Measurements from ENCODE around the gene SYTL3. TPM values are rescaled to one million over a fixed set of nuclear protein-coding genes. Genes with fewer than 3 reads are reported as not detected.

The SYTL3 gene
- polyA plus RNA-seq, 1 of the 3 experiments (the other 2 are of a cell fraction): 2.3 TPM

DNA sequence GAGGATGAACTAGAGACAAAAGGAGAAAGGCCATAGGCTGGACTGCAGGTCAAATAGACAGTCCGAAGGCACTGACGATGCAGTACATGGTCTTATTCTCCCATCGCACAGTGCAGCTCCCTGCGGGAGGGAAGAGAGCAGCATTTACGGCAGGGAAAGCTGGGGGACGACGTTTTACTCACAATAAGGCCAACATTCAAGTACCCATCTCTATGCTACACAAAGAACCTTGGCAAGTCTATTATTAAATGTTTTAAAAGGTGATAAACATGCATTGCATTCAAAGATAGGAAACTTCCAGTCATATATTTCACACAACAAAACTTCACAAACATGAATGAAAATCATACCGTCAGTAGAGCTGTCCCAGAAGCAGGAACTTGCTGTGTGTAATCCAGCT is 13.1 kb upstream of the SYTL3 start:
- no peak overlapping the region for H3K4me2 ChIP-seq
- H3K79me2 ChIP-seq (ENCODE audit: insufficient read depth): peaks cover 58% of the 10 kb centered on the region
- no peak overlapping the region for H3K4me3 ChIP-seq (ENCODE audit: low read depth in 2 of 2, low read length in 1 of 2)
- no peak overlapping the region for H2AFZ ChIP-seq (ENCODE audit: low read depth)
- no peak overlapping the region for H3K9ac ChIP-seq
- TF ChIP-seq FOXJ3 (CRISPR knock-in tag; IDR thresholded peaks at IDR 0.05): no peak
- no peak for TF ChIP-seq YY1 (IDR thresholded peaks at IDR 0.05; ENCODE audit: low read depth)
- TF ChIP-seq, protein P1, sequence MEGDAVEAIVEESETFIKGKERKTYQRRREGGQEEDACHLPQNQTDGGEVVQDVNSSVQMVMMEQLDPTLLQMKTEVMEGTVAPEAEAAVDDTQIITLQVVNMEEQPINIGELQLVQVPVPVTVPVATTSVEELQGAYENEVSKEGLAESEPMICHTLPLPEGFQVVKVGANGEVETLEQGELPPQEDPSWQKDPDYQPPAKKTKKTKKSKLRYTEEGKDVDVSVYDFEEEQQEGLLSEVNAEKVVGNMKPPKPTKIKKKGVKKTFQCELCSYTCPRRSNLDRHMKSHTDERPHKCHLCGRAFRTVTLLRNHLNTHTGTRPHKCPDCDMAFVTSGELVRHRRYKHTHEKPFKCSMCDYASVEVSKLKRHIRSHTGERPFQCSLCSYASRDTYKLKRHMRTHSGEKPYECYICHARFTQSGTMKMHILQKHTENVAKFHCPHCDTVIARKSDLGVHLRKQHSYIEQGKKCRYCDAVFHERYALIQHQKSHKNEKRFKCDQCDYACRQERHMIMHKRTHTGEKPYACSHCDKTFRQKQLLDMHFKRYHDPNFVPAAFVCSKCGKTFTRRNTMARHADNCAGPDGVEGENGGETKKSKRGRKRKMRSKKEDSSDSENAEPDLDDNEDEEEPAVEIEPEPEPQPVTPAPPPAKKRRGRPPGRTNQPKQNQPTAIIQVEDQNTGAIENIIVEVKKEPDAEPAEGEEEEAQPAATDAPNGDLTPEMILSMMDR (IDR thresholded peaks at IDR 0.05): no peak
- no peak for TF ChIP-seq RCOR1 (IDR thresholded peaks at IDR 0.05; ENCODE audit: low read length)
- no peak for TF ChIP-seq TEAD4 (IDR thresholded peaks at IDR 0.05; ENCODE audit: borderline replicate concordance, insufficient read depth)
- ChIA-PET POLR2A (no interaction called here), CTCF (no interaction called here)
- no peak for DNase-seq
- H3K4me1 ChIP-seq (ENCODE audit: control insufficient read depth in 1 of 2, insufficient read depth in 2 of 2, low read depth in 1 of 2, low read length in 1 of 2): peaks cover 21 to 25% of the 10 kb centered on the region in 2 experiments; a peak in 3 of 4 replicates
- peaks cover 36% of the 10 kb centered on the region for H4K20me1 ChIP-seq (ENCODE audit: insufficient read depth)
- no peak overlapping the region for H3K27ac ChIP-seq (ENCODE audit: low read depth in 2 of 2, low read length in 1 of 2)
- WGBS (ENCODE audit: low lambda C conversion rate): 97% methylated on average over 8 of the region's 8 CpGs
- H3K27me3 ChIP-seq (ENCODE audit: insufficient read depth): no peaks in the 10 kb centered on the region
- peaks cover 49 to 64% of the 10 kb centered on the region in 2 experiments for H3K36me3 ChIP-seq (replicated peaks in 1 of 2; ENCODE audit: control insufficient read depth in 1 of 2, insufficient read depth in 2 of 2, low read length in 1 of 2)
- peaks cover 50% of the 10 kb centered on the region for H3F3A ChIP-seq (replicated peaks; ENCODE audit: insufficient read depth)
- H3K9me2 ChIP-seq: no peaks in the 10 kb centered on the region
- no peaks in the 10 kb centered on the region for H3K9me3 ChIP-seq

DNA sequence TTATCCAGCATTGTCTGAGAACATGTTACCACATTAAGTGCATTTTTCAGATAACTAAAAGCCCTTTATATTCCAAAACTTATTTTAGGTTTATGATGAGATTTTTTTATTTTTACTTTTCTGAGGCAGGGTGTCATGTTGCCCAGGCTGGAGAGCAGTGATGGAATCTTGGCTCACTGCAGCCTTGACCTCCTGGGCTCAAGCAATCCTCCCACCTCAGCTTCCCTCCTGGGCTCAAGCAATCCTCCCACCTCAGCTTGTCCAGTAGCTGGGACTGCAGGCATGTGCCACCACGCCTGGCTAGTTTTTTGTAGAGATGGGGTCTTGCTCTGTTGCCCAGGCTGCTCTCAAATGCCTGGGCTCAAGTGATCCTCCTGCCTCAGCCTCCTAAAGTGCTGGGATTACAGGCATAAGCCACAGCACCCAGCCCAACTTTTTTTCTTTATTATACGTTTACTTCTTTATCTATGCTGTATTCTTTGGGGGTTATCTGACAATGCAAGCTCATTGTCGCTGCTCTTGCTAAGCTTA is 11.5 kb upstream of the SYTL3 start:
- Histone ChIP-seq H3K4me3 (ENCODE audit: low read depth in 2 of 2, low read length in 1 of 2) (no peak overlapping the region), H3K4me2 (no peak overlapping the region), H3K9ac (no peak overlapping the region), H3K27ac (ENCODE audit: low read depth in 2 of 2, low read length in 1 of 2) (no peak overlapping the region), H4K20me1 (ENCODE audit: insufficient read depth) (peaks cover 39% of the 10 kb centered on the region), H3F3A (replicated peaks; ENCODE audit: insufficient read depth) (peaks cover 46% of the 10 kb centered on the region), H2AFZ (ENCODE audit: low read depth) (no peak overlapping the region), H3K79me2 (ENCODE audit: insufficient read depth) (peaks cover 70% of the 10 kb centered on the region), H3K4me1 (ENCODE audit: control insufficient read depth in 1 of 2, insufficient read depth in 2 of 2, low read depth in 1 of 2, low read length in 1 of 2) (peaks cover 13 to 34% of the 10 kb centered on the region in 2 experiments; a peak in 3 of 4 replicates), H3K9me3 (no peaks in the 10 kb centered on the region), H3K36me3 (replicated peaks in 1 of 2; ENCODE audit: control insufficient read depth in 1 of 2, insufficient read depth in 2 of 2, low read length in 1 of 2) (peaks cover 45 to 60% of the 10 kb centered on the region in 2 experiments), H3K9me2 (no peaks in the 10 kb centered on the region), H3K27me3 (ENCODE audit: insufficient read depth) (no peaks in the 10 kb centered on the region)
- ChIA-PET POLR2A (no interaction called here), CTCF (interaction anchor here (0.9 to 1.3 kb wide), 2 partner anchors 15 to 33 kb away, joined by 3 read pairs; no protein-coding TSS in a partner anchor)
- TF ChIP-seq JUND (IDR thresholded peaks at IDR 0.05) (no peak), GABPA (IDR thresholded peaks at IDR 0.05; ENCODE audit: low read depth) (no peak)
- TF ChIP-seq, protein P2, sequence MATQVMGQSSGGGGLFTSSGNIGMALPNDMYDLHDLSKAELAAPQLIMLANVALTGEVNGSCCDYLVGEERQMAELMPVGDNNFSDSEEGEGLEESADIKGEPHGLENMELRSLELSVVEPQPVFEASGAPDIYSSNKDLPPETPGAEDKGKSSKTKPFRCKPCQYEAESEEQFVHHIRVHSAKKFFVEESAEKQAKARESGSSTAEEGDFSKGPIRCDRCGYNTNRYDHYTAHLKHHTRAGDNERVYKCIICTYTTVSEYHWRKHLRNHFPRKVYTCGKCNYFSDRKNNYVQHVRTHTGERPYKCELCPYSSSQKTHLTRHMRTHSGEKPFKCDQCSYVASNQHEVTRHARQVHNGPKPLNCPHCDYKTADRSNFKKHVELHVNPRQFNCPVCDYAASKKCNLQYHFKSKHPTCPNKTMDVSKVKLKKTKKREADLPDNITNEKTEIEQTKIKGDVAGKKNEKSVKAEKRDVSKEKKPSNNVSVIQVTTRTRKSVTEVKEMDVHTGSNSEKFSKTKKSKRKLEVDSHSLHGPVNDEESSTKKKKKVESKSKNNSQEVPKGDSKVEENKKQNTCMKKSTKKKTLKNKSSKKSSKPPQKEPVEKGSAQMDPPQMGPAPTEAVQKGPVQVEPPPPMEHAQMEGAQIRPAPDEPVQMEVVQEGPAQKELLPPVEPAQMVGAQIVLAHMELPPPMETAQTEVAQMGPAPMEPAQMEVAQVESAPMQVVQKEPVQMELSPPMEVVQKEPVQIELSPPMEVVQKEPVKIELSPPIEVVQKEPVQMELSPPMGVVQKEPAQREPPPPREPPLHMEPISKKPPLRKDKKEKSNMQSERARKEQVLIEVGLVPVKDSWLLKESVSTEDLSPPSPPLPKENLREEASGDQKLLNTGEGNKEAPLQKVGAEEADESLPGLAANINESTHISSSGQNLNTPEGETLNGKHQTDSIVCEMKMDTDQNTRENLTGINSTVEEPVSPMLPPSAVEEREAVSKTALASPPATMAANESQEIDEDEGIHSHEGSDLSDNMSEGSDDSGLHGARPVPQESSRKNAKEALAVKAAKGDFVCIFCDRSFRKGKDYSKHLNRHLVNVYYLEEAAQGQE (IDR thresholded peaks at IDR 0.05; ENCODE audit: low read depth, low read length): no peak
- TF ChIP-seq, protein P3, sequence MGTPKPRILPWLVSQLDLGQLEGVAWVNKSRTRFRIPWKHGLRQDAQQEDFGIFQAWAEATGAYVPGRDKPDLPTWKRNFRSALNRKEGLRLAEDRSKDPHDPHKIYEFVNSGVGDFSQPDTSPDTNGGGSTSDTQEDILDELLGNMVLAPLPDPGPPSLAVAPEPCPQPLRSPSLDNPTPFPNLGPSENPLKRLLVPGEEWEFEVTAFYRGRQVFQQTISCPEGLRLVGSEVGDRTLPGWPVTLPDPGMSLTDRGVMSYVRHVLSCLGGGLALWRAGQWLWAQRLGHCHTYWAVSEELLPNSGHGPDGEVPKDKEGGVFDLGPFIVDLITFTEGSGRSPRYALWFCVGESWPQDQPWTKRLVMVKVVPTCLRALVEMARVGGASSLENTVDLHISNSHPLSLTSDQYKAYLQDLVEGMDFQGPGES (IDR thresholded peaks at IDR 0.05; ENCODE audit: low read depth, low read length): no peak
- TF ChIP-seq, protein P4, sequence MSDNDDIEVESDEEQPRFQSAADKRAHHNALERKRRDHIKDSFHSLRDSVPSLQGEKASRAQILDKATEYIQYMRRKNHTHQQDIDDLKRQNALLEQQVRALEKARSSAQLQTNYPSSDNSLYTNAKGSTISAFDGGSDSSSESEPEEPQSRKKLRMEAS (IDR thresholded peaks at IDR 0.05; ENCODE audit: low read depth): no peak
- WGBS (ENCODE audit: low lambda C conversion rate): 100% methylated on average over 3 of the region's 3 CpGs
- no peak for DNase-seq
